ENCODE data around the gene MED31. TPM values are rescaled to one million over a fixed set of nuclear protein-coding genes. Genes with fewer than 3 reads are reported as not detected.

Gene MED31
- total RNA-seq, 1 donor = 5.4 TPM

DNA sequence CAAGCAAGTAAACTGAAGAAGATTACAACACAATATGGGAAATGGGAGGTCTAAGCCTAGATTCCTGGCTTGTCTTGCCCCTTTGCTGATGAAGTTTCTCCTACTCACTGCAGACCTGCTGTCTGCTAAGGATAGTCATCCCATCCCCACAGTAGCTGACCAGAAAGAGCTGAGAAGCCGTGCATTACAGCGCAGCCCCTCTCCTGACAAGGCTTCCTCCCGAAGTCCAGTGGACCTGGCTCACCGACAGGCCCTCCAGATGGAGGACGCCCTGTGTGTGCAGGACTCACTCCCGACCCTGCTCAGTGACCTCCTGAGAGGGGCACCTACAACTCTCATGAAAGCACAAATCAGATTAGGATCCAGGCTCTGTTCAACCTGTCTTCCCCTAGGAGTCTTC lies 46.3 kb downstream of the MED31 start:
- no peaks in the 10 kb centered on the region for H3K9me3 ChIP-seq (ENCODE audit: low read depth, low read length)
- peaks cover 2% of the 10 kb centered on the region for H3K4me1 ChIP-seq (ENCODE audit: insufficient read depth, low read length)
- TF ChIP-seq, protein P1, sequence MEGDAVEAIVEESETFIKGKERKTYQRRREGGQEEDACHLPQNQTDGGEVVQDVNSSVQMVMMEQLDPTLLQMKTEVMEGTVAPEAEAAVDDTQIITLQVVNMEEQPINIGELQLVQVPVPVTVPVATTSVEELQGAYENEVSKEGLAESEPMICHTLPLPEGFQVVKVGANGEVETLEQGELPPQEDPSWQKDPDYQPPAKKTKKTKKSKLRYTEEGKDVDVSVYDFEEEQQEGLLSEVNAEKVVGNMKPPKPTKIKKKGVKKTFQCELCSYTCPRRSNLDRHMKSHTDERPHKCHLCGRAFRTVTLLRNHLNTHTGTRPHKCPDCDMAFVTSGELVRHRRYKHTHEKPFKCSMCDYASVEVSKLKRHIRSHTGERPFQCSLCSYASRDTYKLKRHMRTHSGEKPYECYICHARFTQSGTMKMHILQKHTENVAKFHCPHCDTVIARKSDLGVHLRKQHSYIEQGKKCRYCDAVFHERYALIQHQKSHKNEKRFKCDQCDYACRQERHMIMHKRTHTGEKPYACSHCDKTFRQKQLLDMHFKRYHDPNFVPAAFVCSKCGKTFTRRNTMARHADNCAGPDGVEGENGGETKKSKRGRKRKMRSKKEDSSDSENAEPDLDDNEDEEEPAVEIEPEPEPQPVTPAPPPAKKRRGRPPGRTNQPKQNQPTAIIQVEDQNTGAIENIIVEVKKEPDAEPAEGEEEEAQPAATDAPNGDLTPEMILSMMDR (IDR thresholded peaks at IDR 0.05; ENCODE audit: extremely low read depth, low read depth, low read length) = no peak
- H3K4me3 ChIP-seq (ENCODE audit: insufficient read depth, low read length) = no peak overlapping the region
- H4K20me1 ChIP-seq (ENCODE audit: insufficient read depth, low read length) = peaks cover 11% of the 10 kb centered on the region
- no peak overlapping the region for H2AFZ ChIP-seq (ENCODE audit: low read length)
- peaks cover 82% of the 10 kb centered on the region for H3K36me3 ChIP-seq (ENCODE audit: insufficient read depth, low read length)
- no peak overlapping the region for H3K27ac ChIP-seq (ENCODE audit: low read depth, low read length)
- H3K27me3 ChIP-seq (ENCODE audit: insufficient read depth, low read length) = no peaks in the 10 kb centered on the region
- peaks cover 6% of the 10 kb centered on the region for H3K79me2 ChIP-seq (ENCODE audit: insufficient read depth, low read length)
- no peak for DNase-seq (ENCODE audit: insufficient read length, low spot score, missing footprints)
- no peak overlapping the region for H3K4me2 ChIP-seq (ENCODE audit: insufficient read depth, low read length)

DNA sequence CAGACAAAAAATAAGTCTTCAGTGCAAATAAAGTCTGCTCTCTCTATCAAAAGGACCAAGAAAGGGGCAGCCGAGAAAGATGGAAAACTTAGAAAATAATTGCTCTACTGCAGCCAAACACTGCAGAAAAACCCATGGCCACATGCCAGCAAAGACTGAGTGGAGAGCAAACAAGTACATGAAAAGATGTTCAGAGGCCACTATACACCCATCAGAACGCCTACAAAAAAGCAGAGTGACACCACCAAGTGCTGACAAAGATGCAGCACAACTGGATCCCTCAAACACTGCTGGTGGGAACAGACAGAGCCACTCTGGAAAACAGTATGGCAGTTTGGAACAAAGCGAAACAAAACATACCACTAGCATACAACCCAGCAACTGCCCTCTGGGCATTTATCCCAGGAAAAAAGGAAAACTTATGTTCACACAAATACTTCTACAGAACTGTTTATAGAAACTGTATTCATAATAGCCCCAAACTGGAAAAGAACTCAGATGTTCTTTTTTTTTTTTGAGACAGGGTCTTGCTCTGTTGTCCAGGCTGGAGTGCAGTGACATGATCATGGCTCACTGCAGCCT lies 47.6 kb downstream of the MED31 start:
- H3K27ac ChIP-seq (ENCODE audit: low read depth, low read length) = no peak overlapping the region
- TF ChIP-seq, protein P1 (IDR thresholded peaks at IDR 0.05; ENCODE audit: extremely low read depth, low read depth, low read length) = no peak
- no peaks in the 10 kb centered on the region for H3K4me1 ChIP-seq (ENCODE audit: insufficient read depth, low read length)
- peaks cover 82% of the 10 kb centered on the region for H3K36me3 ChIP-seq (ENCODE audit: insufficient read depth, low read length)
- H3K4me3 ChIP-seq (ENCODE audit: insufficient read depth, low read length) = no peak overlapping the region
- H3K79me2 ChIP-seq (ENCODE audit: insufficient read depth, low read length) = peaks cover 6% of the 10 kb centered on the region
- no peaks in the 10 kb centered on the region for H3K9me3 ChIP-seq (ENCODE audit: low read depth, low read length)
- no peaks in the 10 kb centered on the region for H3K27me3 ChIP-seq (ENCODE audit: insufficient read depth, low read length)
- no peak overlapping the region for H3K4me2 ChIP-seq (ENCODE audit: insufficient read depth, low read length)
- H4K20me1 ChIP-seq (ENCODE audit: insufficient read depth, low read length) = peaks cover 11% of the 10 kb centered on the region
- no peak overlapping the region for H2AFZ ChIP-seq (ENCODE audit: low read length)
- no peak for DNase-seq (ENCODE audit: insufficient read length, low spot score, missing footprints)

DNA sequence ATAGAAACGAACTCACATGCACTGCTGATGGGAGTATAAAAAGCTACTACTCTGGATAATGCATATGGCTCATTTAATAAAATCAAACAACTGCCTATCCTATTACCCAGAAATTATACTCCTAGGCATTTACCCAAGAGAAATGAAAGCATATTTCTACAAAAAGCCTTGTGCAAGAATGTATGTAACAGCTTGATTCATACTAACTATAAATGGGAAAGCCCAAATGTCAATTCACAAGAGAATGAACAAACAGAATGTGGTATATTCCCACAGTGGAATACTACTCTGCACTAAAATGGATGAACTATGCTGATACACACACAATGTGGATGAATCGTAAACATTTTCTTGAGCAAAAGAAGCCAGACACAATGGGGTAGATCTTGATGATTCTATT lies 49.3 kb downstream of the MED31 start:
- TF ChIP-seq, protein P1 (IDR thresholded peaks at IDR 0.05; ENCODE audit: extremely low read depth, low read depth, low read length) = no peak
- Histone ChIP-seq H3K4me2 (ENCODE audit: insufficient read depth, low read length) (no peak overlapping the region), H3K27me3 (ENCODE audit: insufficient read depth, low read length) (no peaks in the 10 kb centered on the region), H2AFZ (ENCODE audit: low read length) (no peak overlapping the region), H3K36me3 (ENCODE audit: insufficient read depth, low read length) (peaks cover 71% of the 10 kb centered on the region), H4K20me1 (ENCODE audit: insufficient read depth, low read length) (peaks cover 11% of the 10 kb centered on the region), H3K4me3 (ENCODE audit: insufficient read depth, low read length) (no peak overlapping the region), H3K9me3 (ENCODE audit: low read depth, low read length) (no peaks in the 10 kb centered on the region), H3K79me2 (ENCODE audit: insufficient read depth, low read length) (peaks cover 6% of the 10 kb centered on the region), H3K4me1 (ENCODE audit: insufficient read depth, low read length) (no peaks in the 10 kb centered on the region), H3K27ac (ENCODE audit: low read depth, low read length) (no peak overlapping the region)
- no peak for DNase-seq (ENCODE audit: insufficient read length, low spot score, missing footprints)

DNA sequence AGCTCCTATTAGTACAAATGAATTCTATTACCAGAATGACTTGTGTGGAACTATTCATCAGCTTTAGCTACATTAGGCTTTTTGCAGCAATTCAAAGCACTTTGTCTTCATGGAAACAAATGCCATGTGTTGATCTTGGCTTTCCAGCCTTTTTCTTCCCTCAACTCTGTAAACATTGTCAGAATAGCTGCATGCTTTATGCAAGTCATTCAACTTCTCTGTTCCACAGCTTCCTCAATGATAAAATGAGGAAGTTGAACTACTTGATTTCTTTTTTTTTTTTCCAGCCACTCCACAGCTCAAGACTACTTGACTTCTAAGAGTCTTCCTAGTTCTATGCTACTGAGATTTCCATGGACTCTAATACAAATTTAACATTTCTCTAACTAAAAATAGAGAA lies 52.0 kb downstream of the MED31 start:
- Histone ChIP-seq H2AFZ (ENCODE audit: low read length) (no peak overlapping the region), H3K9me3 (ENCODE audit: low read depth, low read length) (no peaks in the 10 kb centered on the region), H3K36me3 (ENCODE audit: insufficient read depth, low read length) (peaks cover 66% of the 10 kb centered on the region), H3K27ac (ENCODE audit: low read depth, low read length) (no peak overlapping the region), H4K20me1 (ENCODE audit: insufficient read depth, low read length) (peaks cover 11% of the 10 kb centered on the region), H3K79me2 (ENCODE audit: insufficient read depth, low read length) (peaks cover 6% of the 10 kb centered on the region), H3K4me3 (ENCODE audit: insufficient read depth, low read length) (no peak overlapping the region), H3K27me3 (ENCODE audit: insufficient read depth, low read length) (no peaks in the 10 kb centered on the region), H3K4me1 (ENCODE audit: insufficient read depth, low read length) (no peaks in the 10 kb centered on the region), H3K4me2 (ENCODE audit: insufficient read depth, low read length) (no peak overlapping the region)
- TF ChIP-seq, protein P1 (IDR thresholded peaks at IDR 0.05; ENCODE audit: extremely low read depth, low read depth, low read length) = no peak
- no peak for DNase-seq (ENCODE audit: insufficient read length, low spot score, missing footprints)

All from osteoblast (primary cell).